NCI-H226 (cell line): ENCODE measurements around the gene TAF11L2.
"Not testable (repeated sequence)": the region's sequence is repeated elsewhere in the genome, so short reads cannot be mapped to it uniquely, and the experiment has no call there.

Experiments used
- DNase-seq: peaks from one replicate; pipeline ENCODE4 v3.0.0-alpha.2; 2015

TAF11L2 gene

DNA sequence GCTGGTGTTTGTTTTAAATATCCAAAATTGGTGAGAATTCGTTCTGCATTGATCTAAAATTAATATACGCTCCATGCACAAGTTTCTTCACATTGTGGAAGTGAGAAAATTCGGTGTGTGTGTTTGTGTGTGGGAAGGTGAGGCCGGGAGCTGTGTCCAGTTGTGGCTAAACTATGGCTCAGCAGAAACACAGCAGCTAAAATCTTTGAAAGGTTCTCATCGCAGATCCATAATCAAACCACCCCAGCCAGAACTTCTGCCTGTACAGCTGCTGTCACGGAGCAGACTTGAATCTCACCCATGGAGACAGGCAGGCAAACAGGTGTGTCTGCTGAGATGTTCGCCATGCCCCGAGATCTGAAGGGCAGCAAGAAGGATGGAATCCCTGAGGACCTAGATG is at the start of gene TAF11L2:
TAF11L2 (plus strand) TSS at position 301 of the 400 bp plus-strand sequence.
- DNase-seq: not testable (repeated sequence)

DNA sequence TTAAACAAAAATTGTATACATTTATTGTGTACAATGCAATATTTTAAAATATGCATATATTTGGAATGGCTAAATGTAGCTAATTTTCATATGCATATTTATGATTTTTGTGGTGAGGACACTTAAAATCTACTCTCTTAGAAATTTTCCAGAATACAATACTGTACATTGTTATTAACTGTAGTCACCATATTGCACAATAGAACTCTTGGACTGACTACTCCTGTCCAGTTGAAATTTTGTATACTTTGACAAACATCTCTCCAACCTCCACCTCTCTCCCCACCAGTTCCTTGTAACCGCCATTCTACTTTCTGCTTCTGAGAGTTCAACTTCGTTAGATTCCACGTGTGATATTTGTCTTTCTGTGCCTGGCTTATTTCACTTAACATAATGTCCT is 49.2 kb upstream of the TAF11L2 start:
- no peak for DNase-seq

DNA sequence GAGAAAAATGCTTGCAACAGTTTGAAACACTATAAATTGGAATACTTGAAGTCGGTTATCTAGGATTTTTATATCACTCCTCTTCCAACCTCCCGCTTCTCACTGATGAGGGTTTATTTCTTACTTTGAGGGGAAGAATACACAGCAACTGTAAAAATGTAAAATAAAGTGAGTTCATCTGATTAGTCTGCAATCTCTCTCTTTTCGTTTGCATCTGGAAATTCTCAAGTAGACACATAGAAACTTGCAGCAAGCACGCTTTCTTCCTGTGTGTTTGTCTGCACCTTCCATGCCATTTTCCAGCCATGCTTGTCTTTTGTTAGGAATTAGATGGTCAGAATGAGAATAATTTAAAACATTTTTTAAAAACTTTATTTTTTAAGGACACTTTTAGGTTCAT is 45.1 kb upstream of the TAF11L2 start:
- DNase-seq: no peak

- DNase-seq: no peak
These were observed 42.1 kb upstream of the TAF11L2 start for GRCh38 chr5:17455942-17456341.

- DNase-seq: no peak
These were observed 36.2 kb upstream of the TAF11L2 start for GRCh38 chr5:17461793-17462192.

GRCh38 chr5:17463653-17464052 is 34.4 kb upstream of the TAF11L2 start:
- DNase-seq: no peak

DNA sequence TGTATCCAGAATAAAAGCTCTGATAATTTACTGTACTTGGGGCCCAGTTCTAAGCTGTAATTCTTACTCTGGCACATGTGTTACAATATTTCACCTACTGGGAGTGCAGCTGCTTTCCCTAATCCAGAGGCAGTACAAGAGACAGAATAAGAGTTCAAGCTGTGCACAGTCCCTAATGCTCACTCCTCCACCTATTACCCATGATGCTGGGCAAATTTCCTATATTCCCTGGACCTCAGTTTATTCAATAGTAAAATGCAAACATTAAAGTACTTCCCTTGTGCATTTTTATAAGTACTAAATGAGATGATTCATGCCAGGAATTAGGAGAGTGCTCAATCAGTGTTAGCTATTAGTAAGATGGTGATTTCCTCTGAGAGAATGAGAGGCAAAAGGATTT is 28.0 kb upstream of the TAF11L2 start:
- DNase-seq: no peak

DNA sequence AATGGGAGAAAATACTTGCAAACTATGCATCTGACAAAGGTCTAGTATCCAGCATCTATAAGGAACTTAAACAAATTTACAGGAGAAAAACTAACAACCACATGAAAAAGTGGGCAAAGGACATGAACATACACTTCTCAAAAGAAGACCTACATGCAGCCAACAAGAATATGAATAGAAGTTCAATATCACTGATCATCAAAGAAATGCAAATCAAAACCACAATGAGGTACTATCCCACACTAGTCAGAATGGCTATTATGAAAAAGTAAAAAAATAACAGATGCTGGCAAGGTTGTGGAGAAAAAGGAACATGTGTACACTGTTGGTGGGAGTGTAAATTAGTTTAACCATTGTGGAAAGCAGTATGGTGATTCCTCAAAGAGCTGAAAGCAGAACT is 23.0 kb upstream of the TAF11L2 start:
- DNase-seq: not testable (repeated sequence)

DNA sequence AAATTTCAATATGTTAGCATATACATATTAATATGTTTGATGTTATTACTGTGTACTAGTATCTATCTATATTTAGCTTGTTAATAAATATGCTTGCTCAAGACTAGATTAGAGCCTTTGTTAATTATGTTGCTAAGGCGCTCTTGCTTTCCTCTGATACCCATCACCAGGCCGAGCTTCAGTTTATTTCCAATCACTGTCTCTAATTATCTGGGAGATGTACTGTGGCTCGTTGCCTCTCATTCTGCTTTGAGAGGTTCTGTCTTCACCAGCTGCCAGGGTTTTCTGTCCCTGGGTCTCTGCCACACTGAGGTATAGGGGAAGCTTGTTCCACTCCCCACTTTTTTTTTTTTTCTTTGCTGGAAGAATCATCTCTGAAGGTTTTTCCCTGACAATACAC is 21.0 kb upstream of the TAF11L2 start:
- DNase-seq: no peak

DNA sequence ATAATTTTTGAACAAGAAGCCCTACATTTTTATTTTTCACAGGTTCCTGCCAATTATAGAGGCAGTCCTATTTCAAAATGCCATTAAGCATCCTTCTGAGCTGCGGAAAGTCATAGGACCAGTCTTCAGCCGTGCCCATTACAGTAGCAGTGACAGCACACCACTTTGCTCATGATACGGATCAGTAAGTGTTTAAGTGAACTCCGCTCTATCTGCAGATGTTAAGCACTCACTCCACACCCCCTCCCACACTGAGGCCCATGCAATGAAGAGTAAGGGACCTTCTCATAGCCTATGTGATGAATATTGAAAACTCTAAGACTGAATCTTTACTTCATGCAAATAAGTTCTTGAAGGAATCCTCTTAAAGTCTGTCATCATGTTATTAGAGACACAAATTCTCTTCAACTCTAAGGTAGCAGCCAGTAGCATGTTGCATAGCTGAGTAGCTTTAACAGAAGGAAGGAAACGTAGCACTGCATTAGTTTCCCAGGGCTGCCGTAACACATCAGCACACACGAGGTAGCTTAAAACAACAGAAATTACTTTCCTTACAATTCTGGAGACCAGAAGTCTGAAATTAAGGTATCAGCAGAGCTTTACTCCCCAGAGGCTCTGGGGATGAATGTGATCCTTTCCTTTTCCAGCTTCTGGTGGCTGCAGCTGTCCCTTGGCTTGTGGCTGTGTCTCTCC is 20.3 kb upstream of the TAF11L2 start:
- DNase-seq: no peak

- no peak for DNase-seq
These were observed 16.7 kb upstream of the TAF11L2 start for GRCh38 chr5:17481378-17481777.

GRCh38 chr5:17482790-17483189 is 15.2 kb upstream of the TAF11L2 start:
- DNase-seq: no peak

- not testable (repeated sequence) for DNase-seq
These were observed 11.4 kb upstream of the TAF11L2 start for GRCh38 chr5:17486464-17487173.

- DNase-seq: no peak
These were observed 10.9 kb upstream of the TAF11L2 start for GRCh38 chr5:17487174-17487512.

GRCh38 chr5:17491257-17491656 is 6.8 kb upstream of the TAF11L2 start:
- DNase-seq: not testable (repeated sequence)

GRCh38 chr5:17492770-17493169 is 5.3 kb upstream of the TAF11L2 start:
- no peak for DNase-seq

GRCh38 chr5:17497446-17497845 is 585 bp upstream of the TAF11L2 start:
- DNase-seq: no peak

GRCh38 chr5:17511775-17512325 is 13.8 kb downstream of the TAF11L2 start:
- no peak for DNase-seq

- DNase-seq: not testable (repeated sequence)
These were observed 19.5 kb downstream of the TAF11L2 start for GRCh38 chr5:17517526-17517925.

GRCh38 chr5:17518067-17518466 is 20.0 kb downstream of the TAF11L2 start, which contains the start of gene TAF11L3:
Gene TAF11L3 (plus strand): TSS chr5:17518367.
- DNase-seq: not testable (repeated sequence)

DNA sequence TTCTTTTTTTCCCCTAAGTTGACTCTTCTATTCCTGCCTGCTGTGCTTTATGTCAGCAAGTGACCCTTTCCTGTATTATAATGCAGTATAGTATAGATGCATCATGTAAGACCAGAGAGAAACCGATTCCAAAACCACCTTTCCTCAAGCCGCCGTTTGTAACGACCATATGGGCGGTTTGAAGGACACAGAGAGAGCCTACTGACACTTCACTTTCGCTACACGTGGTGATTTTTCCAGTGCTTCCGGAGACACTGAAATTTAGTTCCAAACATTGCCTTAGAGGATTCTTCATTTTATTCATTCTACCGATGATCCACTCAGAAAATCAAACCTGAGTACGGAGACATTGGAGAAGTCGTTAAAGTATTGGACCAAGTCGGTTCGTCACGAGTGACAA is 21.5 kb downstream of the TAF11L2 start:
- DNase-seq: not testable (repeated sequence)

DNA sequence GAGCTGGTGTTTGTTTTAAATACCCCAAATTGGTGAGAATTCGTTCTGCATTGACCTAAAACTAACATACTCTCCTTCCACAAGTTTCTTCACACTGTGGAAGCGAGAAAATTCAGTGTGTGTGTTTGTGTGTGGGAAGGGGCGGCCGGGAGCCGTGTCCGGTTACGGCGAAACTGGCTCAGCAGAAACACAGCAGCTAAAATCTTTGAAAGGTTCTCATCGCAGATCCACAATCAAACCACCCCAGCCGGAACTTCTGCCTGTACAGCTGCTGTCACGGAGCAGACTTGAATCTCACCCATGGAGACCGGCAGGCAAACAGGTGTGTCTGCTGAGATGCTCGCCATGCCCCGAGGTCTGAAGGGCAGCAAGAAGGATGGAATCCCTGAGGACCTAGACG is 23.5 kb downstream of the TAF11L2 start, which contains the start of gene TAF11L4:
TAF11L4 (plus strand) TSS at position 301 of the 400 bp plus-strand sequence.
- not testable (repeated sequence) for DNase-seq

- DNase-seq: not testable (repeated sequence)
These were observed 26.9 kb downstream of the TAF11L2 start, which contains the start of gene TAF11L5 for GRCh38 chr5:17524935-17525334. Gene TAF11L5 (plus strand): TSS chr5:17525235.

GRCh38 chr5:17526504-17526903 is 28.5 kb downstream of the TAF11L2 start:
- DNase-seq: not testable (repeated sequence)
